ENCODE results near the gene DRICH1. TPM values are rescaled to one million over a fixed set of nuclear protein-coding genes. Genes with fewer than 3 reads are reported as not detected.

Gene DRICH1
- total RNA-seq, 1 donor from 2014 or later = not detected

GRCh38 chr22:23580576-23581259 lies 51.4 kb downstream of the DRICH1 start:
- H3K36me3 Mint-ChIP-seq (ENCODE audit: low read depth, unreplicated experiment) = no peaks in the 10 kb centered on the region
- H3K27me3 Mint-ChIP-seq (ENCODE audit: unreplicated experiment) = peaks cover 2% of the 10 kb centered on the region
- no peak overlapping the region for H3K4me3 Mint-ChIP-seq (ENCODE audit: unreplicated experiment)
- peaks cover 2% of the 10 kb centered on the region for H3K4me1 Mint-ChIP-seq (ENCODE audit: unreplicated experiment)
- no peaks in the 10 kb centered on the region for H3K9me3 Mint-ChIP-seq (ENCODE audit: unreplicated experiment)
- no peak for DNase-seq (ENCODE audit: low spot score)
- H3K27ac Mint-ChIP-seq (ENCODE audit: unreplicated experiment) = no peak overlapping the region
- TF ChIP-seq CTCF (IDR thresholded peaks at IDR 0.05; ENCODE audit: unreplicated experiment) = no peak

GRCh38 chr22:23579870-23580575 lies 52.1 kb downstream of the DRICH1 start, which contains the start of gene IGLL1:
Gene IGLL1 (minus strand): TSS chr22:23580290. CDS start chr22:23580190, 100 bp downstream.
- no peak within 1 kb of the TSS for H3K4me3 Mint-ChIP-seq (ENCODE audit: unreplicated experiment)
- peaks cover 2% of the 10 kb centered on the region for H3K4me1 Mint-ChIP-seq (ENCODE audit: unreplicated experiment)
- H3K36me3 Mint-ChIP-seq (ENCODE audit: low read depth, unreplicated experiment) = no peaks in the 10 kb centered on the region
- no peak for TF ChIP-seq CTCF (IDR thresholded peaks at IDR 0.05; ENCODE audit: unreplicated experiment)
- no peak for DNase-seq (ENCODE audit: low spot score)
- H3K27ac Mint-ChIP-seq (ENCODE audit: unreplicated experiment) = no peak within 1 kb of the TSS
- H3K9me3 Mint-ChIP-seq (ENCODE audit: unreplicated experiment) = no peaks in the 10 kb centered on the region
- peaks cover 2% of the 10 kb centered on the region for H3K27me3 Mint-ChIP-seq (ENCODE audit: unreplicated experiment)

- Mint-ChIP-seq H3K4me1 (ENCODE audit: unreplicated experiment) (peaks cover 1% of the 10 kb centered on the region), H3K27ac (ENCODE audit: unreplicated experiment) (no peak overlapping the region), H3K9me3 (ENCODE audit: unreplicated experiment) (no peaks in the 10 kb centered on the region), H3K4me3 (ENCODE audit: unreplicated experiment) (no peak overlapping the region), H3K36me3 (ENCODE audit: low read depth, unreplicated experiment) (no peaks in the 10 kb centered on the region), H3K27me3 (ENCODE audit: unreplicated experiment) (peaks cover 2% of the 10 kb centered on the region)
- no peak for TF ChIP-seq CTCF (IDR thresholded peaks at IDR 0.05; ENCODE audit: unreplicated experiment)
- no peak for DNase-seq (ENCODE audit: low spot score)
These were observed 52.8 kb downstream of the DRICH1 start for GRCh38 chr22:23579280-23579679.

- TF ChIP-seq CTCF (IDR thresholded peaks at IDR 0.05; ENCODE audit: unreplicated experiment) = no peak
- no peaks in the 10 kb centered on the region for H3K9me3 Mint-ChIP-seq (ENCODE audit: unreplicated experiment)
- no peak overlapping the region for H3K27ac Mint-ChIP-seq (ENCODE audit: unreplicated experiment)
- H3K27me3 Mint-ChIP-seq (ENCODE audit: unreplicated experiment) = peaks cover 2% of the 10 kb centered on the region
- H3K4me3 Mint-ChIP-seq (ENCODE audit: unreplicated experiment) = no peak overlapping the region
- no peaks in the 10 kb centered on the region for H3K4me1 Mint-ChIP-seq (ENCODE audit: unreplicated experiment)
- no peaks in the 10 kb centered on the region for H3K36me3 Mint-ChIP-seq (ENCODE audit: low read depth, unreplicated experiment)
- no peak for DNase-seq (ENCODE audit: low spot score)
These were observed 53.8 kb downstream of the DRICH1 start for GRCh38 chr22:23578306-23578705.

- no peak for TF ChIP-seq CTCF (IDR thresholded peaks at IDR 0.05; ENCODE audit: unreplicated experiment)
- H3K36me3 Mint-ChIP-seq (ENCODE audit: low read depth, unreplicated experiment) = peaks cover 6% of the 10 kb centered on the region
- H3K27me3 Mint-ChIP-seq (ENCODE audit: unreplicated experiment) = peaks cover 2% of the 10 kb centered on the region
- no peak overlapping the region for H3K27ac Mint-ChIP-seq (ENCODE audit: unreplicated experiment)
- no peaks in the 10 kb centered on the region for H3K4me1 Mint-ChIP-seq (ENCODE audit: unreplicated experiment)
- DNase-seq (ENCODE audit: low spot score) = no peak
- H3K9me3 Mint-ChIP-seq (ENCODE audit: unreplicated experiment) = no peaks in the 10 kb centered on the region
- H3K4me3 Mint-ChIP-seq (ENCODE audit: unreplicated experiment) = no peak overlapping the region
These were observed 55.4 kb downstream of the DRICH1 start for GRCh38 chr22:23576681-23577080.

Measured in endothelial cell (in vitro differentiated cells).